Endothelial cell of umbilical vein (primary cell): ENCODE results near the gene MIA3.

Experiments
- CTCF ChIP-seq, 2 donors: IDR thresholded peaks; 1 replicate in 1 of 2; 2 replicates in 1 of 2; pipeline ENCODE4 v1.5.1; 2011; ENCODE audit warnings: low read length in 2 of 2, mild to moderate bottlenecking in 2 of 2, moderate library complexity in 2 of 2, control low read depth in 1 of 2, inconsistent platforms in 1 of 2, low read depth in 1 of 2; ENCODE audit not compliant: insufficient read depth in 1 of 2; ENCODE audit errors: extremely low read depth in 1 of 2
- EZH2 ChIP-seq: IDR thresholded peaks from 2 replicates; pipeline ENCODE4 v1.6.1; 2012; ENCODE audit warnings: borderline replicate concordance, low read depth, mild to moderate bottlenecking, moderate library complexity, low read length, inconsistent platforms; ENCODE audit not compliant: severe bottlenecking
- FOS ChIP-seq: IDR thresholded peaks from 2 replicates; pipeline ENCODE4 v1.6.1; 2011; ENCODE audit warnings: mild to moderate bottlenecking, low read length, moderate library complexity, borderline replicate concordance; ENCODE audit not compliant: insufficient read depth
- JUN ChIP-seq: IDR thresholded peaks from 2 replicates; pipeline ENCODE4 v1.6.1; 2011; ENCODE audit warnings: borderline replicate concordance, low read depth; ENCODE audit not compliant: insufficient read length, insufficient read depth
- POLR2A ChIP-seq: IDR thresholded peaks from 2 replicates; pipeline ENCODE4 v1.6.1; 2012; ENCODE audit warnings: low read depth, mild to moderate bottlenecking, control low read depth, low read length
- POLR2AphosphoS5 ChIP-seq: IDR thresholded peaks from 2 replicates; pipeline ENCODE4 v1.6.1; 2012; ENCODE audit warnings: low read depth, mild to moderate bottlenecking, control low read depth, low read length, moderate library complexity; ENCODE audit not compliant: insufficient read depth
- TF ChIP-seq, protein P1 (sequence below): IDR thresholded peaks from 2 replicates; pipeline ENCODE4 v1.6.1; 2011; ENCODE audit not compliant: insufficient read depth, insufficient read length

- TF ChIP-seq POLR2AphosphoS5, result peak; percentile 55
- TF ChIP-seq EZH2, result no peak
- TF ChIP-seq, protein P1, sequence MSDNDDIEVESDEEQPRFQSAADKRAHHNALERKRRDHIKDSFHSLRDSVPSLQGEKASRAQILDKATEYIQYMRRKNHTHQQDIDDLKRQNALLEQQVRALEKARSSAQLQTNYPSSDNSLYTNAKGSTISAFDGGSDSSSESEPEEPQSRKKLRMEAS, result peak; percentile 62
- no peak for TF ChIP-seq CTCF (IDR thresholded peaks at IDR 0.05; ENCODE audit: extremely low read depth in 1 of 2, insufficient read depth in 1 of 2, low read depth in 1 of 2, low read length in 2 of 2)
- no peak for TF ChIP-seq FOS
- no peak for TF ChIP-seq POLR2A
- no peak for TF ChIP-seq JUN
These were observed 94.6 kb downstream of the MIA3 start, which contains the start of the genes AIDA and BROX for GRCh38 chr1:222712253-222713090.
